ENCODE data around the gene KIF20A. TPM values are rescaled to one million over a fixed set of nuclear protein-coding genes. Genes with fewer than 3 reads are reported as not detected.
"Not testable (repeated sequence)": the region's sequence is repeated elsewhere in the genome, so short reads cannot be mapped to it uniquely, and the experiment has no call there.

Gene KIF20A
- total RNA-seq, 1 experiment from 2014 or later = 43.9 TPM

GRCh38 chr5:138179277-138179857, 455 bp downstream of the KIF20A start:
- in situ Hi-C loops (cut with HindIII; ENCODE audit: low pct_unique_long_range_greater_than_20kb, low sequenced_read_pairs) = no loop called here
- DNase-seq (ENCODE audit: low read depth) = peak; percentile 9

GRCh38 chr5:138180183-138180782, 1.4 kb downstream of the KIF20A start:
- peak; percentile 54 for DNase-seq (ENCODE audit: low read depth)
- in situ Hi-C loops (cut with HindIII; ENCODE audit: low pct_unique_long_range_greater_than_20kb, low sequenced_read_pairs) = no loop called here

- DNase-seq (ENCODE audit: low read depth) = no peak
- in situ Hi-C loops (cut with HindIII; ENCODE audit: low pct_unique_long_range_greater_than_20kb, low sequenced_read_pairs) = no loop called here
Observed at GRCh38 chr5:138180841-138181240, 1.9 kb downstream of the KIF20A start.

GRCh38 chr5:138182808-138183207, 3.9 kb downstream of the KIF20A start:
- in situ Hi-C loops (cut with HindIII; ENCODE audit: low pct_unique_long_range_greater_than_20kb, low sequenced_read_pairs) = no loop called here
- DNase-seq (ENCODE audit: low read depth) = no peak

- in situ Hi-C loops (cut with HindIII; ENCODE audit: low pct_unique_long_range_greater_than_20kb, low sequenced_read_pairs) = no loop called here
- DNase-seq (ENCODE audit: low read depth) = no peak
Observed at GRCh38 chr5:138186002-138186447, 7.1 kb downstream of the KIF20A start.

GRCh38 chr5:138188626-138189025, 9.7 kb downstream of the KIF20A start:
- DNase-seq (ENCODE audit: low read depth) = no peak
- in situ Hi-C loops (cut with HindIII; ENCODE audit: low pct_unique_long_range_greater_than_20kb, low sequenced_read_pairs) = no loop called here

- in situ Hi-C loops (cut with HindIII; ENCODE audit: low pct_unique_long_range_greater_than_20kb, low sequenced_read_pairs) = no loop called here
- DNase-seq (ENCODE audit: low read depth) = no peak
Observed at GRCh38 chr5:138192826-138193225, 13.9 kb downstream of the KIF20A start.

- DNase-seq (ENCODE audit: low read depth); in situ Hi-C loops (cut with HindIII; ENCODE audit: low pct_unique_long_range_greater_than_20kb, low sequenced_read_pairs): not testable (repeated sequence)
Observed at GRCh38 chr5:138193859-138194258, 14.9 kb downstream of the KIF20A start.

- in situ Hi-C loops (cut with HindIII; ENCODE audit: low pct_unique_long_range_greater_than_20kb, low sequenced_read_pairs) = no loop called here
- no peak for DNase-seq (ENCODE audit: low read depth)
Observed at GRCh38 chr5:138210985-138211384, 32.1 kb downstream of the KIF20A start.

GRCh38 chr5:138212828-138213160, 33.9 kb downstream of the KIF20A start:
- no peak for DNase-seq (ENCODE audit: low read depth)
- in situ Hi-C loops (cut with HindIII; ENCODE audit: low pct_unique_long_range_greater_than_20kb, low sequenced_read_pairs) = no loop called here

GRCh38 chr5:138213161-138214029, 34.5 kb downstream of the KIF20A start, which contains the start of gene CDC23:
CDC23 (minus strand) TSS chr5:138213323; CDS start chr5:138213312, 11 bp downstream.
- in situ Hi-C loops (cut with HindIII; ENCODE audit: low pct_unique_long_range_greater_than_20kb, low sequenced_read_pairs) = no loop called here
- DNase-seq (ENCODE audit: low read depth) = peak; percentile 98

GRCh38 chr5:138216799-138217198, 37.9 kb downstream of the KIF20A start:
- no peak for DNase-seq (ENCODE audit: low read depth)
- in situ Hi-C loops (cut with HindIII; ENCODE audit: low pct_unique_long_range_greater_than_20kb, low sequenced_read_pairs) = no loop called here

- no peak for DNase-seq (ENCODE audit: low read depth)
- in situ Hi-C loops (cut with HindIII; ENCODE audit: low pct_unique_long_range_greater_than_20kb, low sequenced_read_pairs) = no loop called here
Observed at GRCh38 chr5:138223532-138223931, 44.6 kb downstream of the KIF20A start.

- in situ Hi-C loops (cut with HindIII; ENCODE audit: low pct_unique_long_range_greater_than_20kb, low sequenced_read_pairs) = no loop called here
Observed at GRCh38 chr5:138224712-138225111, 45.8 kb downstream of the KIF20A start.

GRCh38 chr5:138226910-138227309, 48.0 kb downstream of the KIF20A start:
- no peak for DNase-seq (ENCODE audit: low read depth)
- in situ Hi-C loops (cut with HindIII; ENCODE audit: low pct_unique_long_range_greater_than_20kb, low sequenced_read_pairs) = no loop called here

More at GRCh38 chr5:138224712-138225111, 45.8 kb downstream of the KIF20A start:
- DNase-seq (ENCODE audit: low read depth) = no peak

GRCh38 chr5:138229387-138229786, 50.5 kb downstream of the KIF20A start:
- DNase-seq (ENCODE audit: low read depth) = no peak
- in situ Hi-C loops (cut with HindIII; ENCODE audit: low pct_unique_long_range_greater_than_20kb, low sequenced_read_pairs) = no loop called here

GRCh38 chr5:138230261-138230660, 51.3 kb downstream of the KIF20A start:
- DNase-seq (ENCODE audit: low read depth) = no peak
- in situ Hi-C loops (cut with HindIII; ENCODE audit: low pct_unique_long_range_greater_than_20kb, low sequenced_read_pairs) = no loop called here

- no peak for DNase-seq (ENCODE audit: low read depth)
- in situ Hi-C loops (cut with HindIII; ENCODE audit: low pct_unique_long_range_greater_than_20kb, low sequenced_read_pairs) = no loop called here
Observed at GRCh38 chr5:138230981-138231589, 52.2 kb downstream of the KIF20A start.

GRCh38 chr5:138233280-138233679, 54.4 kb downstream of the KIF20A start:
- DNase-seq (ENCODE audit: low read depth) = no peak

More at GRCh38 chr5:138233280-138233679, 54.4 kb downstream of the KIF20A start:
- in situ Hi-C loops (cut with HindIII; ENCODE audit: low pct_unique_long_range_greater_than_20kb, low sequenced_read_pairs) = no loop called here

All from Caki2 (cell line).